ENCODE results near the gene DESI1.
"Not testable (repeated sequence)": the region's sequence is repeated elsewhere in the genome, so short reads cannot be mapped to it uniquely, and the experiment has no call there.

DESI1 gene

GRCh38 chr22:41585898-41586297 lies 34.9 kb downstream of the DESI1 start:
- no peak for DNase-seq (ENCODE audit: low read depth)

GRCh38 chr22:41584881-41585280 lies 36.0 kb downstream of the DESI1 start:
- no peak for DNase-seq (ENCODE audit: low read depth)

- no peak for DNase-seq (ENCODE audit: low read depth)
Observed at GRCh38 chr22:41582694-41583093, 38.1 kb downstream of the DESI1 start.

DNA sequence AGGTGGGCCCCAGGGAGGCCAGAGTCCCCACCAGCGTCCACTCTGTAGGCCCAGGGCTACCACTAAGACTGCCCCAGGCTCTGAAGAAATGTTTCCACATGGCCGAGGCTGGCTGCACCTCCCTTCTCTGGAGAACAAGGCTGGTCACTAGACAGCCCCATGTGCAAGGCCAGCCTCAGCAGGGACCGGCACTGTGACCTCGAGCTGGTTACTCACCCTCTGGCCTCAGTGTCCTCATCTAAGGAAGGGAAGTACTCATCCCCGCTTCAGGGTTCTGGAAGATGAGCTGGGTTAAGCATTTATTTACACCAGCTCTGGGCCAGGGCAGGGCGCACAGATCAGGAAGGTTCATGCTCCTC lies 40.9 kb downstream of the DESI1 start:
- no peak for DNase-seq (ENCODE audit: low read depth)

GRCh38 chr22:41579297-41579996 lies 41.4 kb downstream of the DESI1 start:
- no peak for DNase-seq (ENCODE audit: low read depth)

- DNase-seq (ENCODE audit: low read depth): no peak
Observed at GRCh38 chr22:41578818-41579217, 42.0 kb downstream of the DESI1 start.

- DNase-seq (ENCODE audit: low read depth): no peak
Observed at GRCh38 chr22:41578114-41578513, 42.7 kb downstream of the DESI1 start.

DNA sequence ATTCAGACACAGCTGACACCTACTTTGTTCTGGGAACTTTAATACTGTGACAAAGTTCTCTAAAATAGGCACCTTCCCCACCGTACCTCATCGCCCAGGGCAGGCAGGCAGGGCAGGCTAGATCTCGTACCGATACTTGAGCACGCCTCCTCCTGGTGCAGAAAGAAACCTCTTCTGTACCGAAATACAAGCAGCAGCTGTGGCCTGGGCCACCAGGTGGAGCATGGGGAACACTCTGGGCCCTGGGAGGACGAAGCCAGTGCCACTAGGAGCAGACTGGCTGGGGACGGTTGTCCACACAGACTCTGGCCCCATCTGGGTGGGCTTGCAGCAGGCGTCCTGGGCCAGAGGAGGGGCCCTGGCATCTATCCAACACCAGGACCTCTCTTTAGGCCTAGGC lies 44.0 kb downstream of the DESI1 start:
- no peak for DNase-seq (ENCODE audit: low read depth)

DNA sequence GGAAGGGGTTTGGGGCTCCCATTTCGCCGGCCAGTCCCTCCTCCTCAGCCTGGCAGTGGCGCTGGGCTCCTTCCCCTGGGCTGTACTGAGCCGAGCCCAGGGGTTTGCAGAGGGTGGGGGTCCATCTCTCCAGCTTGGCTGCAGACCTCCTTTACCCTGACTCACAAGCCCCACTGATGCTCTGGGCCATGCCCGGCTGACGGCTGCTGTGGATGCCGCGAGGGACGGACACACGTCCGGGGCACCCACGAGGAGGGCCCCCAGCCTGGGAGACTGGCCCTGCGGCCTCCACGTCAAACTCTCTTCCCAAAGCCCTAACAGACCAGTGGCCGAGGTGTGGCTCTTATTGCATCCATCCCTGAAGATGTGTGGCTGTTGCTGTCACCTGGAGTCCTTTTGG lies 45.3 kb downstream of the DESI1 start:
- DNase-seq (ENCODE audit: low read depth): no peak

DNA sequence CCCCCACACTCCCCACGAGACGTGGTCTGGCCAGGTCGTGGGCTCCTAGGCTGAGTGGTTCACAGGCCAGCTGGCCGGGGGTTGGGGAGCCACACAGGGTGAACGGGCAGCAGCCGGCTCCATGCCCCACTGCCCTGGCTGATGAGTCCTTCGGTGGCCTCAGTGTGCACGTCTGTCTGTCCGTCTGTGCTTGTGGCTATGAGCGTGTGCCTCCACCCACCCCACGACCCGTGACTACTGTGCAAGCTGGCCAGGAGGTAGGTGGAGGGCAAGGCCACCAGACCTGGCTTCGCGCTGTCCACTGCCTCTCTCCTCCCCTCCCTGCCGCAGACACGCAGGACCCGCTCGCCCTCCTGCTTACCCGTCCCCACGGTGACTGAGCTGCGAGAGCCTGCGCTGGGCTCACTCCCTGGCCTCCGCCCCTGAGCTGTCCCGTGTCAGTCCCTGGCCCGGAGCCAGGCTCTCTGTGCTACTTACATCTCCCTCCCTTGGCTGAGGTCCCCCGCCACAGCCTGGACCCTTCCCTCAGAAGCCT lies 45.9 kb downstream of the DESI1 start:
- no peak for DNase-seq (ENCODE audit: low read depth)

GRCh38 chr22:41573677-41574076 lies 47.2 kb downstream of the DESI1 start:
- no peak for DNase-seq (ENCODE audit: low read depth)

GRCh38 chr22:41572305-41572704 lies 48.5 kb downstream of the DESI1 start:
- not testable (repeated sequence) for DNase-seq (ENCODE audit: low read depth)

DNA sequence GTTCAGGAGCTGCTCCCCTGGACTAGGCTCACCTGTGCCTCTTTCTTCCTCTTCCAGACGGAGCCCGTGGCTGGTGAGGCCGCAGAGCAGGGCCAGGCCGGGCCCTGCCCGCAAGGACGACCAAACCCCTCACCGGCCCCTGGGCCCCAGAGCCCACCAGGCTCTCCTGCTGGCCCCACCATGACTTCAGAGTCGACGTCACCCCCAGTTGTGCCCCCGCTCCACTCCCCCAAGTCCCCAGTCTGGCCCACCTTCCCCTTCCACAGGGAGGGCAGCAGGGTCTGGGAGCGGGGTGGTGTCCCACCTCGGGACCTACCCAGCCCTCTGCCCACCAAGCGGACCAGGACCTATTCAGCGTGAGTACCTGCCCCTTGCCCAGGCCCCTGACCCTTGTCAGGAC lies 49.1 kb downstream of the DESI1 start:
- no peak for DNase-seq (ENCODE audit: low read depth)

DNA sequence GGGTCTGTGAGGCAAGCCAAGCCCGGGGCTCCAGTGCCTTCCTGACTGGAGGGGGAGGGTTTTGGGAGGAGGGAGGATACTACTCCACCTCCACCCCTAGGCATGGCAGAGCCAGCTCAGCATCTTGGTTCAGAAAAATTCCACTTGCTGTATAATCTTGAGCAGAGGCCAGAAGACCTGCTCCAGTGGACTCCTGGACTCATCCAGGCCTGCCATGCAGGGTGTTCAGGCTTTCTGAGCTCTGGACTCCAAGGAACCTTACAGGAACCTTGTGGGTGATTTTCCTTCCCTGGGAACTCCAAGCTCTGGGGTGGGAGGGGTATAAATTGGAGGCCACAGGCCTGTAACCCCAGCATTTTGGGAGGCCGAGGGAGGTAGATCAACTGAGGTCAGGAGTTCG lies 50.6 kb downstream of the DESI1 start:
- DNase-seq (ENCODE audit: low read depth): no peak

- DNase-seq (ENCODE audit: low read depth): no peak
Observed at GRCh38 chr22:41568811-41569210, 52.0 kb downstream of the DESI1 start.

DNA sequence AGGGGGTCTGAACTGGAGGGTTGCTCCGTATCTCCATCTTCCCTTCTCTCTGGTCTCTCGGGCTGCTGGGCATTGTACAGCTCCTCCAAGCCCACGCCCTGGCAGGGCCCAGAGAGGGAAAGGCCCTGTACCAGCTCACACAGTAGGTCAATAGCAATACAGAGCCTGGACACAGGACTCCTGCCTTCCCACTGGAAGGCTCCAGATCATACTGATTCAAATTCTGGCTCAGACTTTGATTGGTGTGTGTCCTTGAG lies 53.4 kb downstream of the DESI1 start:
- DNase-seq (ENCODE audit: low read depth): no peak

DNA sequence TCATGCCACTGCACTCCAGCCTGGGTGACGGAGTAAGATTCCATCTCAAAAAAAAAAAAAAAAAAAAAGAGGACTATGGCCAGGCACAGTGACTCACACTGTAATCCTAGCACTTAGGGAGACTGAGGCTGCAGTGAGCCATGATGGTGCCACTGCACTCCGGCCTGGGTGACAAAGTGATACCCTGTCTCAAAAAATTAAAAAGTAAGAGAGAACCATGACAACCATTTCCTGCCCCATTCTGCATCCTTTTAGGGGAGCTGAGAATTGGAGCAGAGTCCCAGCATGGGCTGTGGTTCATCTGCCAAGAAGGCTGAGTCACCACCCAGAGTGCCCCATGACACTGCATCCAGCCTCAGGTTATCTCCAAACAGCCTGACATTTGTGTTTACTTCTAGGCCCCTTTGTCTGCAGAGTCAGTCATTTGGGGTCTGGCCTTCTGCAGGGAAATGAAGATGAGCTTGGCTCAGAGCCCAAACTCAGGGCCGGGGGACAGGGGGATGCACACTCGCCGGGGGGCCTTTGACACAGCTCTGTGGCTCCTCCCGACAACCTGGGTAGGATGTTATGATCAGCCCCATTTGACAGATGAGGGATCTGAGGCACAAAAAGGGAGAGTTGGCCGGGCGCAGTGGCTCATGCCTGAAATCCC lies 55.3 kb downstream of the DESI1 start:
- no peak for DNase-seq (ENCODE audit: low read depth)

DNA sequence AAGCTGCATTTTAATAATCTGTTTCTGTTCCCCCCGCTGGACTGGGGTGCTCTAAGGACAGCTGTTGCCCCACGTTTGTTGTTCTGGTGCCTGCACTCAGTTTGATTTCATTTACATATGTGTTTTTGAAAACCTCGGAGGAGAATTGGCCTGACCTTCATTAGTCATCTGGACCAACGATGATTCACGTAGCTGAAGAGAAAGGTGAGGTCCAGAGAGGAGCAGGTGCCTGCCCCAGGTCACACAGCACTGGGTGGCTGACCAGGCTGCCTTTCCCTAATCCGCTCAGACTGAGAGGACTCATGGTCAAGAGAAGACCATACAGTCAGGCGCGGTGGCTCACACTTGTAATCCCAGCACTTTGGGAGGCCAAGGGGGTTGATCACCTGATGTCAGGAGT lies 56.3 kb downstream of the DESI1 start:
- DNase-seq (ENCODE audit: low read depth): no peak

DNA sequence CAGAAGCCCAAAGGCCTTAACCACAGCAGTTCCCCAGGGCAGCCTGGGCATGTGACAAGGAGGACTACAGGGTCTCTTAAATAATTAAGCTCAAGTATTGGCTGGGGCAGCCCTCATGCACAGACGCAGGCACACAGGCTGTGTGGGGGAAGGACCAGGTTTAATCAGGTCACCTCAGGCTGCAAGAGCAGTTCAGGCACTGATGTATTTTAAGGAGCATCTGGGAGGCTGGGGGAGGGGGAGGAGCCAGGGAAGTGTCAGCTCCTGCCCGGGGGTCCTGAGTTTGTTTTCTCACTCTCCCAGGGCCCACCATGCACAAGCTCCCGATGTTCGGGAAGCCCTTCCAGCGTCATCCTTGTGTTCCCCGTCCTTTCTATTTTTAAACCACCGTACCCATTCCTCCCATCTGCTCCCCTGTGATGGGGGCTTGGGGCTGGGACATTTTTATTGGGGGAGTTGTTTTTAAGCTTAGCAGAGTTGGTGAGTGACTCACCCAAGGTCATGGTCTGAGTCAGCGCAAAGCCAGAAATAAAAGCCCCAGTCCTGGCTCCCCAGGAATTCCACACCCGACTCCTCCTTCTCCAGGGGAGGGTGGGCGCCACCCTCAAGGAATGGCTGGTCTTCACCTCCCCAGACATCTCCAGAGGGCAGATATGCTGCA lies 57.7 kb downstream of the DESI1 start:
- DNase-seq (ENCODE audit: low read depth): no peak

DNA sequence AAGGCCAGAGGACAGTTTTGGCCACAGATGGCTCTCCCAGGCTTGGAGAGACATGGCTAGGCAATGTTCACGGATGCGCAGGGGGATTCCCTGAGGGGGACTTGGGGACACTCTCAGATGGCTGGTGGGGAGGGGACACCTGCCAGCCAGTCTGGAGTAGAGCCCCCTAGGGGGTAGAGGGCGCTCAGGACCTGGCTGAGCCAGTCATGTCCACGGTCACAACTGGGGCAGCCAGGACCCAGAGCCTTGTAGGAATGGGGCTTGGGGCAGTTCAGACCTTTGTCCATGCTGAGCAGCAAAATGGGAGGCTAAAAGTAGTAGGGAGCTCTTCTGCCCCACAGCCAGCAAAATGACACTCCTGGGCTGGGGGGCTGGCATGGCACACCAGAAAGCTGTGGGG lies 58.4 kb downstream of the DESI1 start:
- no peak for DNase-seq (ENCODE audit: low read depth)

DNA sequence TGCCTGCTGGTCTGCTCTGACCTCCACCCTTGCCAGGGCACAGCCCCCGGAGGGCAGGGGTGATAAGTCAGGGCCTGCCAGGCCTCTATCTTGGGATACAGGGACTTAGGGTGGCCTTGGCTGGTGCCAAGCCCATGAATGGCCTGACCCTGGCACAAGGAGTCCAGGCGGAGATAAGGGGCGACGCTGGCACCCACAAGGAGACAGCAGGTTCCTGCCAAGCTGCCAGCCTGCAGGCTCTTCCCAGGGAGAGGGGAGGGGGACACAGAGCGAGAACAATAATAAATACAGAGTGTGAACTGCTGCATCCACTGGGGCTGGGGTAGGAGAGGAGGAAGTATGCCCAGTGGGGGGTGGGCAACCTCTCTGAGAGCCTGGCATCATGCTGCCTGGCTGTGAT lies 59.1 kb downstream of the DESI1 start:
- no peak for DNase-seq (ENCODE audit: low read depth)

- DNase-seq (ENCODE audit: low read depth): no peak
Observed at GRCh38 chr22:41561335-41561734, 59.5 kb downstream of the DESI1 start.

GRCh38 chr22:41560095-41560471 lies 60.8 kb downstream of the DESI1 start:
- DNase-seq (ENCODE audit: low read depth): no peak

DNA sequence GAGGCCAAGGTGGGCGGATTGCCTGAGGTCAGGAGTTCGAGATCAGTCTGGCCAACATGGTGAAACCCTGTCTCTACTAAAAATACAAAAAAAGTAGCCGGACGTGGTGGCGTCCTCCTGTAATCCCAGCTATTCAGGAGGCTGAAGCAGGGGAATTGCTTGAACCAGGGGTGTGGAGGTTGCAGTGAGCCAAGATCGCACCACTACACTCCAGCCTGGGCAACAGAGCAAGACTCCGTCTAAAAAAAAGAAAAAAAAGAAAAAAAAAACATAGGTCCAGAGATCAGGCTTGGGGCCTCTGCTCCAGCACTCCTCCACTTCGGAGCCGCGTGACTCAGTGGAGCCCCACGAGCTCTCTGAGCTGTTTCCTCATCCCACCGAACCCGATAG lies 62.6 kb downstream of the DESI1 start:
- DNase-seq (ENCODE audit: low read depth): not testable (repeated sequence)
